IPS-20b (cell line): Measurements from ENCODE around the gene PSD2.

Experiments used
- H3K27ac ChIP-seq: one replicate; pipeline ENCODE4 v1.5.1; 2013; ENCODE audit warnings: low read length
- H3K27me3 ChIP-seq: 2 replicates; pipeline ENCODE4 v1.6.1; 2013; ENCODE audit warnings: mild to moderate bottlenecking, low read length, inconsistent platforms; ENCODE audit not compliant: insufficient read depth
- H3K36me3 ChIP-seq: 2 replicates; pipeline ENCODE4 v1.6.1; 2013; ENCODE audit warnings: low read depth, mild to moderate bottlenecking, inconsistent platforms, low read length, moderate library complexity; ENCODE audit not compliant: insufficient read depth
- H3K4me1 ChIP-seq: 2 replicates; pipeline ENCODE4 v1.6.1; 2013; ENCODE audit warnings: mild to moderate bottlenecking, control low read depth, inconsistent platforms, low read length, moderate library complexity; ENCODE audit not compliant: insufficient read depth
- H3K4me3 ChIP-seq: 2 replicates; pipeline ENCODE4 v1.5.1; 2013; ENCODE audit warnings: mild to moderate bottlenecking, low read length, inconsistent platforms
- H3K9ac ChIP-seq: 2 replicates; pipeline ENCODE4 v1.6.1; 2013; ENCODE audit warnings: low read depth, mild to moderate bottlenecking, inconsistent platforms, low read length, moderate library complexity
- H3K9me3 ChIP-seq: 2 replicates; pipeline ENCODE4 v1.6.1; 2013; ENCODE audit warnings: mild to moderate bottlenecking, low read depth, low read length, inconsistent platforms; ENCODE audit not compliant: insufficient read depth

Gene PSD2

GRCh38 chr5:139795074-139796001 is at the start of gene PSD2:
PSD2 (plus strand) TSS chr5:139795808; CDS start chr5:139809441, 13,633 bp downstream.
- no peaks in the 10 kb centered on the region for H3K36me3 ChIP-seq
- no peaks in the 10 kb centered on the region for H3K9me3 ChIP-seq
- H3K4me3 ChIP-seq = peak within 1 kb of the TSS; percentile 59; the same call in 1 of the 2 replicates
- no peak within 1 kb of the TSS for H3K9ac ChIP-seq
- no peak within 1 kb of the TSS for H3K27ac ChIP-seq
- H3K4me1 ChIP-seq = peaks cover 3% of the 10 kb centered on the region; the same call in 1 of the 2 replicates
- peaks cover 95% of the 10 kb centered on the region for H3K27me3 ChIP-seq

- peaks cover 87% of the 10 kb centered on the region for H3K27me3 ChIP-seq
- H3K27ac ChIP-seq = no peak overlapping the region
- H3K4me1 ChIP-seq = peaks cover 25% of the 10 kb centered on the region
- H3K4me3 ChIP-seq = peak overlapping the region; percentile 53
- H3K9ac ChIP-seq = peak overlapping the region; percentile 51; the same call in 1 of the 2 replicates
- H3K36me3 ChIP-seq = no peaks in the 10 kb centered on the region
- no peaks in the 10 kb centered on the region for H3K9me3 ChIP-seq
Measured at GRCh38 chr5:139746691-139747582, 48.7 kb upstream of the PSD2 start.

- Histone ChIP-seq H3K36me3 (no peaks in the 10 kb centered on the region), H3K9me3 (no peaks in the 10 kb centered on the region), H3K4me3 (peak overlapping the region; percentile 53), H3K9ac (peak overlapping the region; percentile 51; the same call in 1 of the 2 replicates), H3K4me1 (peaks cover 22% of the 10 kb centered on the region), H3K27me3 (peaks cover 96% of the 10 kb centered on the region), H3K27ac (no peak overlapping the region)
Measured at GRCh38 chr5:139747583-139748504, 47.8 kb upstream of the PSD2 start.

- Histone ChIP-seq H3K4me1 (peaks cover 19% of the 10 kb centered on the region), H3K9me3 (no peaks in the 10 kb centered on the region), H3K4me3 (peak overlapping the region; percentile 53), H3K9ac (no peak overlapping the region), H3K27ac (no peak overlapping the region), H3K27me3 (peaks cover 98% of the 10 kb centered on the region), H3K36me3 (no peaks in the 10 kb centered on the region)
Measured at GRCh38 chr5:139748505-139748826, 47.1 kb upstream of the PSD2 start.

- no peak overlapping the region for H3K4me3 ChIP-seq
- no peak overlapping the region for H3K27ac ChIP-seq
- no peaks in the 10 kb centered on the region for H3K9me3 ChIP-seq
- peaks cover 19% of the 10 kb centered on the region for H3K4me1 ChIP-seq
- no peaks in the 10 kb centered on the region for H3K36me3 ChIP-seq
- H3K27me3 ChIP-seq = peaks cover 98% of the 10 kb centered on the region
- H3K9ac ChIP-seq = no peak overlapping the region
Measured at GRCh38 chr5:139749242-139749641, 46.4 kb upstream of the PSD2 start.

- Histone ChIP-seq H3K4me1 (peaks cover 12% of the 10 kb centered on the region), H3K27me3 (peaks cover 100% of the 10 kb centered on the region), H3K36me3 (no peaks in the 10 kb centered on the region), H3K4me3 (no peak overlapping the region), H3K9me3 (no peaks in the 10 kb centered on the region), H3K27ac (no peak overlapping the region), H3K9ac (no peak overlapping the region)
Measured at GRCh38 chr5:139751236-139751635, 44.4 kb upstream of the PSD2 start.

GRCh38 chr5:139752506-139753473 is 42.8 kb upstream of the PSD2 start:
- H3K4me3 ChIP-seq = no peak overlapping the region
- no peak overlapping the region for H3K27ac ChIP-seq
- peaks cover 100% of the 10 kb centered on the region for H3K27me3 ChIP-seq
- peaks cover 10% of the 10 kb centered on the region for H3K4me1 ChIP-seq
- no peaks in the 10 kb centered on the region for H3K36me3 ChIP-seq
- no peaks in the 10 kb centered on the region for H3K9me3 ChIP-seq
- no peak overlapping the region for H3K9ac ChIP-seq

GRCh38 chr5:139755892-139756671 is 39.5 kb upstream of the PSD2 start:
- H3K9me3 ChIP-seq = no peaks in the 10 kb centered on the region
- H3K4me3 ChIP-seq = peak overlapping the region; percentile 66
- H3K27me3 ChIP-seq = peaks cover 88% of the 10 kb centered on the region
- H3K27ac ChIP-seq = no peak overlapping the region
- H3K9ac ChIP-seq = peak overlapping the region; percentile 44; the same call in 1 of the 2 replicates
- H3K4me1 ChIP-seq = peaks cover 5% of the 10 kb centered on the region
- H3K36me3 ChIP-seq = no peaks in the 10 kb centered on the region

DNA sequence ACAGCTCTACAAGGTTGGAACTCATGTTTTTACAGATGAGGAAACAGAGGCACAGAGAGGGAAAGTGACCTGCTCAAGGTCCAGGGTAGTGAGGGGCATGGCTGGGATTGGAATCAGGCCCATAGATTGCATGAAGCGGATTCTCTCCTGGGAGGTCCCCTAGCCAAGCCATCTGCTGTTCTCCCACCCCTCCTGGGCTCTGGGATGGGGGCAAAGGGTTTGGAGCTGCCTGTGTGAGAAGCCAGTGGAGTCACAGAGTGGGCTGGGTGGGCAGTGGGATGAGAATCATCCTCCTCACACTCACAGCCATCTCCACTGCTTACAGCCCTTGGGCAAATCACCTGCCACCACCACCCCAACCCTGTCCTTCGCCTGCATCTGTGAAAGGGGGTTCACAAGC is 38.6 kb upstream of the PSD2 start:
- Histone ChIP-seq H3K9ac (no peak overlapping the region), H3K4me3 (no peak overlapping the region), H3K4me1 (peaks cover 5% of the 10 kb centered on the region), H3K9me3 (no peaks in the 10 kb centered on the region), H3K36me3 (no peaks in the 10 kb centered on the region), H3K27me3 (peaks cover 86% of the 10 kb centered on the region), H3K27ac (no peak overlapping the region)
